Thymus (tissue), 11 donors: Measurements from ENCODE around the gene IGSF23. TPM values are rescaled to one million over a fixed set of nuclear protein-coding genes. Genes with fewer than 3 reads are reported as not detected.
"Not testable (repeated sequence)": the region's sequence is repeated elsewhere in the genome, so short reads cannot be mapped to it uniquely, and the experiment has no call there.

ENCODE experiments used
- DNase-seq, 9 donors: peaks; one replicate each; pipeline ENCODE4 v3.0.0-alpha.2; 2013; ENCODE audit warnings: low spot score in 9 of 9, low read depth in 6 of 9, missing footprints in 1 of 9
- H3K27ac ChIP-seq, 2 donors: one replicate each; pipeline ENCODE4 v1.5.1; 2013; ENCODE audit warnings: control low read depth in 1 of 2, low read depth in 1 of 2, low read length in 1 of 2, mild to moderate bottlenecking in 1 of 2, moderate library complexity in 1 of 2
- H3K27me3 ChIP-seq, 2 donors: one replicate each; pipeline ENCODE4 v1.5.1; 2013; ENCODE audit warnings: low read length in 1 of 2; ENCODE audit not compliant: control insufficient read depth in 2 of 2, insufficient read depth in 1 of 2
- H3K36me3 ChIP-seq, 2 donors: one replicate each; pipeline ENCODE4 v1.5.1; 2013; ENCODE audit warnings: low read length in 1 of 2, mild to moderate bottlenecking in 1 of 2, moderate library complexity in 1 of 2; ENCODE audit not compliant: control insufficient read depth in 2 of 2, insufficient read depth in 2 of 2
- H3K4me1 ChIP-seq, 2 donors: one replicate each; pipeline ENCODE4 v1.5.1; 2013; ENCODE audit warnings: low read length in 2 of 2; ENCODE audit not compliant: control insufficient read depth in 2 of 2, insufficient read depth in 2 of 2
- H3K4me3 ChIP-seq, 2 donors: one replicate each; pipeline ENCODE4 v1.5.1; 2013; ENCODE audit warnings: low read length in 2 of 2, control low read depth in 1 of 2, mild to moderate bottlenecking in 1 of 2
- H3K9me3 ChIP-seq, 2 donors: one replicate each; pipeline ENCODE4 v1.5.1; 2013; ENCODE audit warnings: low read length in 1 of 2, mild to moderate bottlenecking in 1 of 2; ENCODE audit not compliant: control insufficient read depth in 2 of 2, insufficient read depth in 1 of 2
- WGBS: extraction: QIAGEN DNeasy Blood & Tissue Kit; methylation state at CpG from one replicate; pipeline ENCODE4 v1.1.7; 2013; 5-methylcytosine and 5-hydroxymethylcytosine counted together
- polyA plus RNA-seq: library from polyadenylated mRNA; stranded (reverse); fragments of 200-250 nt; gene quantifications from one replicate; pipeline ENCODE4 v1.2.3, GENCODE V29; 2013
- total RNA-seq: library from RNA; stranded (reverse); fragments of 120-200 nt; gene quantifications from one replicate; pipeline ENCODE4 v1.2.4, GENCODE V29; 2013
- donor health status: healthy.

IGSF23 gene
- total and polyA plus RNA-seq, 2 donors: 0.05 to 0.14 TPM

- H3K27me3 ChIP-seq: no peaks in the 10 kb centered on the region
- no peaks in the 10 kb centered on the region for H3K9me3 ChIP-seq
- WGBS: 93% methylated on average over 8 of the region's 8 CpGs
- no peak for DNase-seq
- H3K27ac ChIP-seq: no peak overlapping the region
- no peaks in the 10 kb centered on the region for H3K36me3 ChIP-seq
- H3K4me3 ChIP-seq: no peak overlapping the region
- no peaks in the 10 kb centered on the region for H3K4me1 ChIP-seq
These were observed 3.9 kb downstream of the IGSF23 start for GRCh38 chr19:44617110-44617880.

- no peaks in the 10 kb centered on the region for H3K36me3 ChIP-seq
- 88% methylated on average over 7 of the region's 7 CpGs for WGBS
- no peaks in the 10 kb centered on the region for H3K27me3 ChIP-seq
- DNase-seq: no peak
- no peak overlapping the region for H3K4me3 ChIP-seq
- no peak overlapping the region for H3K27ac ChIP-seq
- no peaks in the 10 kb centered on the region for H3K9me3 ChIP-seq
- no peaks in the 10 kb centered on the region for H3K4me1 ChIP-seq
These were observed 5.4 kb downstream of the IGSF23 start for GRCh38 chr19:44618640-44619357.

GRCh38 chr19:44620667-44621066, 7.3 kb downstream of the IGSF23 start:
- Histone ChIP-seq H3K4me1 (no peaks in the 10 kb centered on the region), H3K9me3 (no peaks in the 10 kb centered on the region), H3K36me3 (no peaks in the 10 kb centered on the region), H3K27me3 (no peaks in the 10 kb centered on the region), H3K27ac (no peak overlapping the region), H3K4me3 (no peak overlapping the region)
- 95% methylated on average over 5 of the region's 5 CpGs for WGBS
- DNase-seq: no peak

- no peaks in the 10 kb centered on the region for H3K36me3 ChIP-seq
- no peak for DNase-seq
- 89% methylated on average over 6 of the region's 6 CpGs for WGBS
- no peak overlapping the region for H3K4me3 ChIP-seq
- no peaks in the 10 kb centered on the region for H3K27me3 ChIP-seq
- H3K27ac ChIP-seq: no peak overlapping the region
- H3K4me1 ChIP-seq: no peaks in the 10 kb centered on the region
- no peaks in the 10 kb centered on the region for H3K9me3 ChIP-seq
These were observed 8.0 kb downstream of the IGSF23 start for GRCh38 chr19:44621367-44621766.

GRCh38 chr19:44623080-44623479, 9.7 kb downstream of the IGSF23 start:
- H3K4me1 ChIP-seq: no peaks in the 10 kb centered on the region
- WGBS: 59% methylated on average over 5 of the region's 5 CpGs
- H3K27me3 ChIP-seq: no peaks in the 10 kb centered on the region
- H3K27ac ChIP-seq: no peak overlapping the region
- H3K36me3 ChIP-seq: no peaks in the 10 kb centered on the region
- H3K4me3 ChIP-seq: no peak overlapping the region
- no peak for DNase-seq
- H3K9me3 ChIP-seq: no peaks in the 10 kb centered on the region

- Histone ChIP-seq H3K27ac (no peak overlapping the region), H3K36me3 (no peaks in the 10 kb centered on the region), H3K4me3 (no peak overlapping the region), H3K27me3 (no peaks in the 10 kb centered on the region), H3K4me1 (no peaks in the 10 kb centered on the region), H3K9me3 (no peaks in the 10 kb centered on the region)
- 94% methylated on average over 4 of the region's 4 CpGs for WGBS
- no peak for DNase-seq
These were observed 10.3 kb downstream of the IGSF23 start for GRCh38 chr19:44623626-44624025.

GRCh38 chr19:44624840-44625354, 11.5 kb downstream of the IGSF23 start:
- Histone ChIP-seq H3K4me3 (no peak overlapping the region), H3K27me3 (no peaks in the 10 kb centered on the region)

GRCh38 chr19:44625637-44626036, 12.3 kb downstream of the IGSF23 start:
- not testable (repeated sequence) for DNase-seq, H3K4me3 ChIP-seq, H3K36me3 ChIP-seq, H3K27ac ChIP-seq, H3K4me1 ChIP-seq, H3K27me3 ChIP-seq, H3K9me3 ChIP-seq
- WGBS: 97% methylated on average over 4 of the region's 4 CpGs

More at GRCh38 chr19:44624840-44625354, 11.5 kb downstream of the IGSF23 start:
- no peaks in the 10 kb centered on the region for H3K36me3 ChIP-seq
- no peak overlapping the region for H3K27ac ChIP-seq
- H3K4me1 ChIP-seq: no peaks in the 10 kb centered on the region
- 97% methylated on average over 4 of the region's 4 CpGs for WGBS
- no peaks in the 10 kb centered on the region for H3K9me3 ChIP-seq
- no peak for DNase-seq

GRCh38 chr19:44626048-44626624, 12.8 kb downstream of the IGSF23 start:
- H3K27ac ChIP-seq: no peak overlapping the region
- 91% methylated on average over 1 of the region's 1 CpG for WGBS
- H3K4me1 ChIP-seq: no peaks in the 10 kb centered on the region

More at GRCh38 chr19:44626048-44626624, 12.8 kb downstream of the IGSF23 start:
- Histone ChIP-seq H3K36me3 (no peaks in the 10 kb centered on the region), H3K4me3 (no peak overlapping the region), H3K9me3 (peaks cover 0 to 1% of the 10 kb centered on the region in 2 donors), H3K27me3 (no peaks in the 10 kb centered on the region)
- DNase-seq: no peak
